Measurements from ENCODE around the gene BCL6.

DNA sequence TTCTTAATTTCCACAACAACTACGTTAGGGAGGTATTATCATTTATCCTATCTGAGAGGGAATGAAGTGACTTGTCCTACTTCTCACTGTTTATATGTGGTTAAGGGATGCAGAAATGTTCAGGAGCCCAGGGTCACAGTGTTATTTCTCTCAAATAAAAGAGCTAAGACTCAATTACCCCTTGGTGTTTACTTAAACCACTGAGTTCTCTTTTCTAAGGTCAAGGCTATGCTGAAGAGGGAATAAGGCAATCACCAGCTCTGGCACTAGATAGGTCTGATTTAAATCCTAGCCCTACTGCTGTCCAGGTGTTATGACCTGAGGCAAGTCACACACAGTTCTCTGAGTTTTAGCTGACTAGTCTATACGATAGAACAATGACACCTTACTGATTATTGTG, 35.7 kb upstream of the BCL6 start:
- TF ChIP-seq POLR2AphosphoS5 (IDR thresholded peaks at IDR 0.05; ENCODE audit: low read depth, low read length) (no peak), TAF1 (IDR thresholded peaks at IDR 0.05; ENCODE audit: borderline replicate concordance, insufficient read depth, low read length) (no peak), REST (IDR thresholded peaks at IDR 0.05; ENCODE audit: insufficient read depth in 1 of 2, low read depth in 2 of 2, low read length in 2 of 2) (no peak), SIN3A (IDR thresholded peaks at IDR 0.05; ENCODE audit: borderline replicate concordance, insufficient read depth, low read length) (no peak)

Measured in PFSK-1 (cell line).